Endothelial cell (in vitro differentiated cells): ENCODE data around the gene FGD2. TPM values are rescaled to one million over a fixed set of nuclear protein-coding genes. Genes with fewer than 3 reads are reported as not detected.
A peak's percentile ranks its signal among the peaks of the same experiment; 100 is the strongest.

Experiments
- DNase-seq: peaks from one replicate; pipeline ENCODE4 v3.0.0; 2021; ENCODE audit warnings: low spot score
- H3K27ac Mint-ChIP-seq: one replicate; pipeline ENCODE4 v1.8.0; 2021; ENCODE audit warnings: mixed read lengths, inconsistent platforms; ENCODE audit not compliant: unreplicated experiment
- H3K27me3 Mint-ChIP-seq: one replicate; pipeline ENCODE4 v1.8.0; 2021; ENCODE audit warnings: mild to moderate bottlenecking, moderate library complexity, mixed read lengths, inconsistent platforms; ENCODE audit not compliant: unreplicated experiment
- H3K36me3 Mint-ChIP-seq: one replicate; pipeline ENCODE4 v1.8.0; 2021; ENCODE audit warnings: mild to moderate bottlenecking, low read depth, mixed read lengths, inconsistent platforms; ENCODE audit not compliant: unreplicated experiment
- H3K4me1 Mint-ChIP-seq: one replicate; pipeline ENCODE4 v1.8.0; 2021; ENCODE audit warnings: mild to moderate bottlenecking, mixed read lengths, inconsistent platforms; ENCODE audit not compliant: unreplicated experiment
- H3K4me3 Mint-ChIP-seq: one replicate; pipeline ENCODE4 v1.8.0; 2021; ENCODE audit warnings: mild to moderate bottlenecking, mixed read lengths, inconsistent platforms; ENCODE audit not compliant: unreplicated experiment
- H3K9me3 Mint-ChIP-seq: one replicate; pipeline ENCODE4 v1.8.0; 2021; ENCODE audit warnings: mixed read lengths, inconsistent platforms; ENCODE audit not compliant: unreplicated experiment
- CTCF ChIP-seq: fragments of 200-600 bp; sonication (generic); IDR thresholded peaks from one replicate; pipeline ENCODE4 v1.5.0; 2021; ENCODE audit warnings: antibody characterized with exemption; ENCODE audit not compliant: unreplicated experiment
- total RNA-seq: library from RNA; stranded (reverse); fragmentation: NEBNext Ultra II Directional; extraction: Animal tissue kit (Norgen Biotek cat#: 25700); gene quantifications from one replicate; pipeline ENCODE4 v1.2.1, GENCODE V29; 2021; ENCODE audit not compliant: unreplicated experiment

FGD2 gene
- total RNA-seq, 1 donor from 2014 or later = 0.10 TPM

GRCh38 chr6:37019065-37019450 lies 13.6 kb downstream of the FGD2 start:
- no peaks in the 10 kb centered on the region for H3K9me3 Mint-ChIP-seq
- no peaks in the 10 kb centered on the region for H3K36me3 Mint-ChIP-seq
- TF ChIP-seq CTCF = no peak
- H3K4me3 Mint-ChIP-seq = no peak overlapping the region
- H3K27me3 Mint-ChIP-seq = peaks cover 7% of the 10 kb centered on the region
- peaks cover 2% of the 10 kb centered on the region for H3K4me1 Mint-ChIP-seq
- no peak for DNase-seq
- no peak overlapping the region for H3K27ac Mint-ChIP-seq

DNA sequence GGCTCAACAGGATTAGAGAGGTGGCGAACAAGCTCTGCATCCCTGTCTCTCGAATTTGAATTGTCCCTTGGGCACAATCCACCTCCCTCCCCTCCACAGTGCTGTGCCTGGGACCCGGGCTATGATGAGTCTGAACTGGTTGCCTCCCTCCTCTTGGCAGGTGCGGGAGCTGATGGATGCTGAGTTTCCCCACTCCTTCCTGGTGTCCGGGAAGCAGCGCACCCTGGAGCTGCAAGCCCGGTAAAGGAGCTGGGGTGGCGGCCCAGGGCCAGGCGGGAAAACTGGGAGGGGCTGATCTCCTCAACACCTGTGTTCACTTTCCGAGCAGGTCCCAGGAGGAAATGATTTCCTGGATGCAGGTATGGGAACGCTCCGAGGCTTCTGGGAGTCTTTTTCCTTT lies 14.9 kb downstream of the FGD2 start:
- no peak for DNase-seq
- Mint-ChIP-seq H3K4me1 (peaks cover 2% of the 10 kb centered on the region), H3K27me3 (peaks cover 7% of the 10 kb centered on the region), H3K36me3 (no peaks in the 10 kb centered on the region), H3K9me3 (no peaks in the 10 kb centered on the region), H3K4me3 (no peak overlapping the region), H3K27ac (no peak overlapping the region)
- no peak for TF ChIP-seq CTCF

GRCh38 chr6:37020812-37021211 lies 15.4 kb downstream of the FGD2 start:
- no peaks in the 10 kb centered on the region for H3K9me3 Mint-ChIP-seq
- H3K27me3 Mint-ChIP-seq = peaks cover 9% of the 10 kb centered on the region
- peaks cover 2% of the 10 kb centered on the region for H3K4me1 Mint-ChIP-seq
- no peak for DNase-seq
- no peaks in the 10 kb centered on the region for H3K36me3 Mint-ChIP-seq
- no peak overlapping the region for H3K27ac Mint-ChIP-seq
- H3K4me3 Mint-ChIP-seq = no peak overlapping the region
- TF ChIP-seq CTCF = no peak

- Mint-ChIP-seq H3K4me1 (peaks cover 2% of the 10 kb centered on the region), H3K4me3 (no peak overlapping the region), H3K36me3 (no peaks in the 10 kb centered on the region), H3K27me3 (peaks cover 6% of the 10 kb centered on the region), H3K27ac (no peak overlapping the region), H3K9me3 (no peaks in the 10 kb centered on the region)
- TF ChIP-seq CTCF = no peak
- DNase-seq = peak; percentile 58
Observed at GRCh38 chr6:37021356-37022129, 16.1 kb downstream of the FGD2 start.

GRCh38 chr6:37022135-37022863 lies 16.8 kb downstream of the FGD2 start:
- Mint-ChIP-seq H3K27ac (no peak overlapping the region), H3K27me3 (peaks cover 6% of the 10 kb centered on the region), H3K4me3 (no peak overlapping the region), H3K4me1 (peaks cover 2% of the 10 kb centered on the region), H3K36me3 (no peaks in the 10 kb centered on the region), H3K9me3 (no peaks in the 10 kb centered on the region)
- DNase-seq = no peak
- TF ChIP-seq CTCF = no peak
